IPS-18a (cell line): ENCODE measurements around the gene CLTCL1.

Experiments
- H3K27ac ChIP-seq: one replicate; pipeline ENCODE4 v1.5.1; 2013; ENCODE audit warnings: low read length
- H3K27me3 ChIP-seq: one replicate; pipeline ENCODE4 v1.6.1; 2013; ENCODE audit warnings: mild to moderate bottlenecking, low read length; ENCODE audit not compliant: control insufficient read depth, insufficient read depth
- H3K36me3 ChIP-seq: one replicate; pipeline ENCODE4 v1.6.1; 2013; ENCODE audit warnings: low read depth, low read length; ENCODE audit not compliant: control insufficient read depth
- H3K4me1 ChIP-seq: one replicate; pipeline ENCODE4 v1.6.1; 2013; ENCODE audit warnings: low read depth, low read length; ENCODE audit not compliant: control insufficient read depth
- H3K4me3 ChIP-seq: one replicate; pipeline ENCODE4 v1.5.1; 2013; ENCODE audit warnings: low read length
- H3K9ac ChIP-seq: one replicate; pipeline ENCODE4 v1.6.1; 2013; ENCODE audit warnings: mild to moderate bottlenecking, low read length, moderate library complexity
- H3K9me3 ChIP-seq: one replicate; pipeline ENCODE4 v1.6.1; 2013; ENCODE audit warnings: low read depth, low read length; ENCODE audit not compliant: control insufficient read depth

Gene CLTCL1

DNA sequence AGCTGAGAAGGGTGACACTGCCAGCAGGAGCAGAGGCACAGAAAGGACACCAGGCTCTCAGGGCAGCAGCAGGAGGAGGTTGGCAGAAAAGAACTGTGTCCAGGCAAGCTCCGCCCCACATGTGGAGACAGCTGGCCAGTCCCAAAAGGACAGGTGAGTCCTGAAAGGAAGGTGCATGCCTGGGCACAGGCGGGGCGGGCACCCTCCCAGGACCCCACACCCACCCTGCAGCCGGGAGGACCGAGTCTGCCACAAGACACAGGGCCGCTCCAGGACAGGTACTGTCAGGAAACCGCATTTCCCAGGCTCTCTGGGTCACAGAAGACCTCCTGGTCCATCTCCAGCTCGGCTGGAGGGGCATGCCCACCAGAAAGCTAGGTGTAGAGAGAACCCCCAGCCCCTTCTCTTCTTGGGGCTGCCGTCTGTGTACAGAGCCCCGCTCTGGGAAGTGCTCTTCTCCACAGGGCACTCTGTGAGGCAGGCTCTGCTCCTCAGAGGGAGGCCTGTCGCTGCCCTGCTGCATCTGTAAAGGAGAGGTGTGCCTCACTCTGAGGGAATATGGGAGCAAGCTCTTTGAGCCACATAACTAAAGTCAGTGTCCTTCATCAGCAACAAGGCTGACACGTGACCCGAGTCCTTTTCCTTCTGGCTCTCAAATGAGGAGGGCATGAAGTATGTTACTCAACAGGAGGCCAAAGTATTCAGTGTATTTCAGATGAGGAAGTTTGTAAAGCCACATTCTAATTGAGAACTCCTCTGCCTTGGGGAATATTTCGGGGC lies 50.5 kb downstream of the CLTCL1 start:
- no peak overlapping the region for H3K9ac ChIP-seq

GRCh38 chr22:19239464-19239863 lies 52.1 kb downstream of the CLTCL1 start:
- H3K9me3 ChIP-seq = no peaks in the 10 kb centered on the region
- H3K27me3 ChIP-seq = no peaks in the 10 kb centered on the region
- no peaks in the 10 kb centered on the region for H3K4me1 ChIP-seq
- H3K4me3 ChIP-seq = no peak overlapping the region
- no peak overlapping the region for H3K9ac ChIP-seq
- no peak overlapping the region for H3K27ac ChIP-seq
- peaks cover 2% of the 10 kb centered on the region for H3K36me3 ChIP-seq

More for the DNA sequence above, 50.5 kb downstream of the CLTCL1 start:
- peaks cover 2% of the 10 kb centered on the region for H3K36me3 ChIP-seq
- no peak overlapping the region for H3K4me3 ChIP-seq
- H3K9me3 ChIP-seq = no peaks in the 10 kb centered on the region
- no peak overlapping the region for H3K27ac ChIP-seq
- no peaks in the 10 kb centered on the region for H3K4me1 ChIP-seq
- H3K27me3 ChIP-seq = no peaks in the 10 kb centered on the region

- H3K9ac ChIP-seq = no peak overlapping the region
- no peaks in the 10 kb centered on the region for H3K27me3 ChIP-seq
- no peaks in the 10 kb centered on the region for H3K4me1 ChIP-seq
- H3K4me3 ChIP-seq = no peak overlapping the region
- H3K36me3 ChIP-seq = peaks cover 2% of the 10 kb centered on the region
- H3K27ac ChIP-seq = no peak overlapping the region
- H3K9me3 ChIP-seq = no peaks in the 10 kb centered on the region
Measured at GRCh38 chr22:19238900-19239299, 52.6 kb downstream of the CLTCL1 start.

DNA sequence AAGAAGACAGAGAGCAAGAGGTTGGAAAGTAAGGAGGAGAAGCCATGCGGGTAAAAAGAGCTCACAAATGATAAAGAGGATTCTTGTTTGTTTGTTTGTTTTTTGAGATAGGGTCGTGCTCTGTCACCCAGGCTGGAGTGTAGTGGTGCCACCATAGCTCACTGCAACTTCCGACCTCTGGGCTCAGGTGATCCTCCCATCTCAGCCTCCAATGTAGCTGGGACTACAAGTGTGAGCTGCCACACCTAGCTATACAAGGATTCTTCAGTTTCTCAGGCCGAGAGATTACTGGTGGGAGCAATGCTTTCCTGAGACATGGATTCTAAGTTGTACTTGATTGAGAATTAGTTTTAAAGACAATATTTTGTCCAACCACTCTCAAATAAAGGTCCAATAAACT lies 55.6 kb downstream of the CLTCL1 start:
- Histone ChIP-seq H3K9ac (no peak overlapping the region), H3K36me3 (peaks cover 9% of the 10 kb centered on the region), H3K9me3 (no peaks in the 10 kb centered on the region), H3K4me1 (no peaks in the 10 kb centered on the region), H3K4me3 (no peak overlapping the region), H3K27me3 (no peaks in the 10 kb centered on the region), H3K27ac (no peak overlapping the region)

DNA sequence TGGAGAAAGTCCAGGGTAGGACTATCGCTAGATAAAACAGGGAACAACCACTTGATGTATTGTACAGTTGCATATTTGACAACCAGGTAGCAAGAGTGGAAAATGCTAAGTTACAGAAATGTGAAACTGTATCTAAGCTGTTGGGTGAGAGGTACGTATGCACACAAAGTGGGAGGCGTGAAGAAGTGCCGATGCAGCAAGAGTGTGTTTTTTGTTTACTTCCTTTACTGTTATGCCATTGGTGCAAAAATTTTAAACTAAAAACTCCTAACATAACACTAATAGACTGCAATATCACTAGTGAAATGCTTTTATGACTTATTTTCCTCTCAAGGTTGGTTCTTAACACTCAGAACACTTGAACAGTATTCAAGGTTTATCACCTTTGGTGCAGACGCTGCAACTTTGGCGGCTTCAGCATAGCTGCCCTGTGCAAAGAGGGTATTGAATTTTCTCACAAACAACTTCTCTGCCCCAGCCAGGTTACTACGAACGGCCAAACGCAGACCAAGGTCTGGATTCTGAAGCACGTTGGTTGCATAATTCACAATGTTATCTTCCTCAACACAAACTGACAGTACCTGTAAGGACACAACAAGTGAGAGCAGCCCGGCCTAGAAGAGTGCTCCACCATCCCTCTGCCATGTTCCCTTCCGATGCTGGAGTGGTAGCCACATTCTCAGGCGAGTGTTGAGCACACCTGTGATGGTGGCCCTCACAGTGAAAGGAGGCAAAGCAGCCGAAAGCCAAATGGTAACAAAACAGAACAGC lies 57.2 kb downstream of the CLTCL1 start:
- peaks cover 13% of the 10 kb centered on the region for H3K36me3 ChIP-seq
- no peaks in the 10 kb centered on the region for H3K9me3 ChIP-seq
- no peaks in the 10 kb centered on the region for H3K4me1 ChIP-seq
- H3K27ac ChIP-seq = no peak overlapping the region
- H3K9ac ChIP-seq = no peak overlapping the region
- no peaks in the 10 kb centered on the region for H3K27me3 ChIP-seq
- H3K4me3 ChIP-seq = no peak overlapping the region

- H3K36me3 ChIP-seq = peaks cover 16% of the 10 kb centered on the region
- no peak overlapping the region for H3K9ac ChIP-seq
- no peaks in the 10 kb centered on the region for H3K27me3 ChIP-seq
- H3K9me3 ChIP-seq = no peaks in the 10 kb centered on the region
- no peak overlapping the region for H3K4me3 ChIP-seq
- H3K4me1 ChIP-seq = no peaks in the 10 kb centered on the region
- no peak overlapping the region for H3K27ac ChIP-seq
Measured at GRCh38 chr22:19233189-19233661, 58.3 kb downstream of the CLTCL1 start.

GRCh38 chr22:19232623-19233022 lies 58.9 kb downstream of the CLTCL1 start:
- H3K9ac ChIP-seq = no peak overlapping the region
- H3K9me3 ChIP-seq = no peaks in the 10 kb centered on the region
- H3K36me3 ChIP-seq = peaks cover 20% of the 10 kb centered on the region
- H3K27me3 ChIP-seq = no peaks in the 10 kb centered on the region
- no peak overlapping the region for H3K4me3 ChIP-seq
- H3K27ac ChIP-seq = no peak overlapping the region
- no peaks in the 10 kb centered on the region for H3K4me1 ChIP-seq

GRCh38 chr22:19231986-19232385 lies 59.5 kb downstream of the CLTCL1 start:
- H3K27me3 ChIP-seq = no peaks in the 10 kb centered on the region
- no peak overlapping the region for H3K27ac ChIP-seq
- no peaks in the 10 kb centered on the region for H3K4me1 ChIP-seq
- H3K9ac ChIP-seq = no peak overlapping the region
- H3K4me3 ChIP-seq = no peak overlapping the region
- no peaks in the 10 kb centered on the region for H3K9me3 ChIP-seq
- H3K36me3 ChIP-seq = peaks cover 20% of the 10 kb centered on the region

- no peaks in the 10 kb centered on the region for H3K27me3 ChIP-seq
- H3K4me1 ChIP-seq = no peaks in the 10 kb centered on the region
- H3K9ac ChIP-seq = no peak overlapping the region
- H3K9me3 ChIP-seq = no peaks in the 10 kb centered on the region
- H3K4me3 ChIP-seq = no peak overlapping the region
- no peak overlapping the region for H3K27ac ChIP-seq
- H3K36me3 ChIP-seq = peaks cover 30% of the 10 kb centered on the region
Measured at GRCh38 chr22:19229600-19229999, 61.9 kb downstream of the CLTCL1 start.

GRCh38 chr22:19228179-19228578 lies 63.3 kb downstream of the CLTCL1 start:
- Histone ChIP-seq H3K4me3 (no peak overlapping the region), H3K27ac (no peak overlapping the region), H3K9me3 (no peaks in the 10 kb centered on the region), H3K4me1 (no peaks in the 10 kb centered on the region), H3K36me3 (peaks cover 30% of the 10 kb centered on the region), H3K9ac (no peak overlapping the region), H3K27me3 (no peaks in the 10 kb centered on the region)

- H3K4me1 ChIP-seq = no peaks in the 10 kb centered on the region
- H3K27me3 ChIP-seq = no peaks in the 10 kb centered on the region
- H3K9me3 ChIP-seq = no peaks in the 10 kb centered on the region
Measured at GRCh38 chr22:19226428-19226827, 65.1 kb downstream of the CLTCL1 start.

More at GRCh38 chr22:19226428-19226827, 65.1 kb downstream of the CLTCL1 start:
- peaks cover 33% of the 10 kb centered on the region for H3K36me3 ChIP-seq
- H3K4me3 ChIP-seq = no peak overlapping the region
- H3K27ac ChIP-seq = no peak overlapping the region
- H3K9ac ChIP-seq = no peak overlapping the region
